Activated CD8-positive, alpha-beta memory T cell treated with anti-CD3 and anti-CD28 coated beads for 4 hours (primary cell): ENCODE results near the gene MBNL1.

Experiments
- DNase-seq, 2 donors: peaks; one replicate each; pipeline ENCODE4 v3.0.0-alpha.2; 2020; ENCODE audit warnings: low read depth in 2 of 2

Gene MBNL1

DNA sequence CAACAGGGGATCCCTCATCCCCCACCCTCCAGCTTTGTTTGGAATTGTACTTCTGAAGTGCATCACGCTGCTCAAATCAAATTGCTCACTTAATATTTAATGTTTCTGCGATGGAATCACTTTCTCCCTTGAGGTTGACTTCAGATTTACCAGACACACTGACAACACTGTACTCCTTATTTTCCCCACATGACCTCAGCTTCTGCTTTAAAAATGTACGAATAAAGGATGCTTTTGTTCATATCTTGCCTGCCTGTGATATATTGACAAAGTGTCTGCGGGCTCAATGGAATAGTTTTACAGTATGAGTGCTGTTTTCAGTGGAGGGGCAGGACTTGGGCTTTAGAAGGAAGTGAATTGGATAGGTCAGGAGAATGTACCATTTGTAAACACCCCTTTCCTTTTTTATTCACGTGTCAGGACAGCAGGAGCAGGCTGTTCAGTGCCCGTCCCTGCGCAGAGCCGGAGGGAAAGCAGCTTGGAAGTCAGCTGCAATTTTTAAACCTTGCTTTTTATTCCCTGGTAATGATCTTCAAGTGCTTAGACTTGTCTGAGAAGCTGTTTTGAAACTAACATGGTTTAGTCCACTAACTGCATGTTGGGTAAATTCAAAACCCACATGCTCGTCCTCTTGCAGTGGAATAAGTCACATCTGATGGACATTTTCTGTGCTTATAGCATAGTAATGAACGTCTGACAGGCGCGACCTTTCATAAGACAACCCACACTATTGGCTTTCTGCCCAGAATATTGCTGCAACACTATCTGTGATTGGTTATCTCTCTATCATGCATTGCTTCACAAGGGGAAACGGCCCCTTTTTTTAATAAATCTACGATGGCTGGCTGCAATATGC lies 29.9 kb downstream of the MBNL1 start:
- peak in 1 of 2 donors; percentile 35 for DNase-seq

DNA sequence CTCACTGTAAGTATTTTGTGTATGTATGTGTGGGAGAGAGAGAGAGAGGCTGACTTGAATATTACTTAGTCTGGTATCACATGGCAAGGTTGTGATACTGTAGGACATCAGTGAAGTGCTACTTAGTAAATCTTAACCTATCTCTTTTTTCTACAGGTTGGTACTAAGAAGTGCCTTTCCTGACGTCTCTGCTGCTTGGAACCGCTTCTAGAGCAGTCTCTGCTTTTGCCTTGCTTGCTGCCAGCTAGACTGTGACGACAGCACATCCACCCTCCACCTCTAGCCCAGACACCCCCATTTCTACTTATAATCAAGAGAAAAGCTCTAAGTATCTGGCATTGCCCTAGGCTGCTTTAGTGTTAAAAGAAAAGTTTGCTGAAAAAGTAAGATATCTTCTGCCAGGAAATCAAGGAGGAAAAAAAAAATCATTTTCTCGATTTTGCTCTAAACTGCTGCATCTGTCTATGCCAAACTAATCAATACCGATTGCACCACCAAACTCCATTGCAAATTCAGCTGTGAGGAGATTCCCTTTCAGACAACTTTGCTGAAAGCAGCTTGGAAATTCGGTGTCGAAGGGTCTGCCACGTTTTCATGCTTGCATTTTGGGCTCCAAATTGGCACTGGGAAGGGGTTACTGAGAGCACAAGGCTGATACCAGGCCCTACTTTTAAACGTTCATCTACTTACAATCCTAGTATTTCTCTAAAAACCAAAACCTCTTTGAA lies 30.7 kb downstream of the MBNL1 start:
- no peak for DNase-seq

DNA sequence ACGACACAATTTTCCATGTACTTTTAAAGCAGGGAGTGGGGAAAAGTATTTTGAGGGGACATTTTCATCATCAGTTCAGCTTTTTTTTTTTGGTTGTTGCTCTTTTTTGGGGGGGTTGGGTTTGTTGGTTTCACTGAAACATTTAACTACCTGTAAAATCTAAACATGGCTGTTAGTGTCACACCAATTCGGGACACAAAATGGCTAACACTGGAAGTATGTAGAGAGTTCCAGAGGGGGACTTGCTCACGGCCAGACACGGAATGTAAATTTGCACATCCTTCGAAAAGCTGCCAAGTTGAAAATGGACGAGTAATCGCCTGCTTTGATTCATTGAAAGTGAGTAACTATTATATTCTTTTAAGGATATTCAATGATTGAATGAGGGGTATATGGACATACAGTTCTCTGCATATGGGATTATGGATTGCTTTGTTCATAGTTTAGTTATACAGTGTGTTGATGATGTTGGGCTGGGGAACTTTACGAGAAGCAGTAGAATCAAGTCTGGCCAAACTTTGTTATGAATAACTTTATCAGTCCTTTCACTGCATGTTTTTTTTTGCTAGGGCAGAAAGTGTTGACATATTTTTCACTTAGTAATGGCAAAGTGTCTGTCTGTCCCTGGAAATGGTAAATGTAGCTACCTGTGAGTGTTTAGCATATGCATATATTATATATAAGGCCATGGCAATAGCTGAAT lies 31.5 kb downstream of the MBNL1 start:
- no peak for DNase-seq

DNA sequence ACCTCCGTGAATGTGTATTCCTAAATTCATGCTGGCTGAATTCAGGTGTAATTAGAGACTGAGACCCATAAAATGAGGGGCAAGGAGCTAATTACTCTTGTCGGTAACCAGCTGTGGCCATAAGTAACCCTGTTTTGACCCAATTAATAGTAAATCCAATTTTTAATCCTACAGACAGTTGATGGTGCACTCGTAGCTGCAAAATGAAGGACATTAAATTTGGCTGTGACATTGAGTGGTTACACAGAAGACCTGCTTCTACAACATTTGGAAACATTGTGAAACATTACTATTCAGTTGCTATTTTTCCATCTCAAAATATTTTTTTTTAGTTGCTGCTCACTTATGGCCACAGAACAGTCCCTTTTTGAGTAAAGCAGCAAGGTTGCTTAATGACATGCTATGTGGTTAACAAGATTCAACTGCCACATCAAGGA lies 33.0 kb downstream of the MBNL1 start:
- no peak for DNase-seq

DNA sequence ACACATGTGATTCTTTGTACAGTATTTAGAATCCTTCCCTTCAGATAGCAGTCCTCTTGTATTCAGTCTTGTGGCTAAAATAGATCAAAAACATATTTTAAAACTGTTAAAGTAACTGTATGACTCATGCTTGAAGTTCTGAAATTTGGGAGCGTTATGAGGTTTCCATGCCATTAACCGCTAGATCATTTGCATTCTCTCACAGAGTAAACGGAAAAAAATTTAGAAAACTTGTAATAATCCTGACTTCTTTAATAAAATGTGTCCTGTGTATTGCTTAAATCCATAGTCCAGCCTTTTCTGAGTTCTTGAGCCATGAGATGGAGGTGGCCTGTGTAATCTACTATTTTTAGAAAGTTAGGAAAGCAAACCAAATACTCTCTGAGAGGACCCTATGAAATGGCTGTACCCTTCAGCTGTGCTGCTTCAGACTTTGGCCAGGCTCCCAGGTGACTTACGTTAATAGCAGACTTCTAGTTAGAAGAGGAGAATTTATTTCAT lies 33.8 kb downstream of the MBNL1 start:
- no peak for DNase-seq

DNA sequence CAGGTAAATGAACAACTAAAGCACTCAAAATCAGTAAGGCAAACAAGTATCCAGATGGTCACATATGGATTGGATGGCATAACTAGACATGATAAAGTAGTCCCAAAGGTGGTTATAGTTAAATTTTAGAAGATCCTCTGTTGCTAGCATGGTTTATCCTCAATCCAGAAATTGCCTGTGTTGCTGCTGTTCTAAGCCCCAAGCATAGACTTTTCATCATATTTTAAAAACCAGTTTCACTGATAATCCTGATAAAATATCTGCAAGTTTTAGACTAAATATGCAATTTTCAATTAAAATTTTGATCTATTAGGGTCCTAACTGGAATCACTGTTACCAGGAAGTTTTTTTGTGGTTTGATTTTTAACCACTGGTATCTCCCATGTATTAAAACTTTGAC lies 35.4 kb downstream of the MBNL1 start:
- no peak for DNase-seq

DNA sequence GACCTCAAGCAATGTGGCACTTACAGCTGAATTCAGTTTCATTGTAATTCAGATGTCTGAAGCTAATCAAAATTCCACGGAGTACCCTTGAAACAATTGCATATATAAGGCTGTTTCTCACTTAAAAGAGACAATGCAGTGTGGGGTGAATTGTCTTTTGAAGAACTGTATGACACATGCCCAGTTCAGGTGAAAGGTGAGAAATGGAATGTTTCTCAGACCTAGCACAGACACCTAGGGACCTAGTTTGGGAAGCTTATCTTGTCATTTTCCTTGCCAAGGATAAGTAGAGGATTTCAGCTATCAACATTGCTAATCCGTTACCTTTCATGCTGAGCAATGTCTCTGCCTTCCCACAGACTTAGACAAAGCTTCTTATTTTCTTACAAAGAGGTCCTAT lies 36.3 kb downstream of the MBNL1 start:
- no peak for DNase-seq

DNA sequence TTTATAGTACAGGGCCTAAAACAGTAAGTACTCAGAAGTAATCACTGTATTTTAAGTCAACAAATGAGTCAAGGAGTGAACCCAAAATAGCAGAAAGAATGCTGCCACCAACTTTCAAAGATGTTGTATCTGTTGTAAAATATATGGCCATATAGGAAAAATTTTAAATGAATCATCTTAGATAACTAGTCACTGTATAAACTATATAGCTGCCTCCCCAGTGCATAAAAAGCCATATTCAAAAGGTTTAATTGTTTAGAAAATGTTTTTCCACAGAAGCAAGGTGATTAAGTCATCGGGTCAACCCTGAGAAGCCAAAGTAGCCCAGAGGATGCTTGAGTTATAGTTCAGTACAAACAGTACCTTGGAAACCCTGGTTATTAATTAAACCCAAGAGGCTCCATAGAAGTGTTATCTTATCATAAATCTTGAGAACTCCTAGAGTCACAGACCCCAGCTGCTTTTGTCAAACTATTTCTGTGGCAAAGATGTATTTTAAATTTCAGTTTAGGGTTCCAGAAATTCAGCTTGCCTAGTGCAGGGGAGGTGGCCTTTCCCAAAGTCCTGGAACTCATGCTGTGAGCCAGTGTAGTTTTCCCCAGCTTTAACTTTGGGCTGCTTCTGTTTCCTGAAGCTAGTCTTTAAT lies 39.2 kb downstream of the MBNL1 start:
- DNase-seq = no peak

DNA sequence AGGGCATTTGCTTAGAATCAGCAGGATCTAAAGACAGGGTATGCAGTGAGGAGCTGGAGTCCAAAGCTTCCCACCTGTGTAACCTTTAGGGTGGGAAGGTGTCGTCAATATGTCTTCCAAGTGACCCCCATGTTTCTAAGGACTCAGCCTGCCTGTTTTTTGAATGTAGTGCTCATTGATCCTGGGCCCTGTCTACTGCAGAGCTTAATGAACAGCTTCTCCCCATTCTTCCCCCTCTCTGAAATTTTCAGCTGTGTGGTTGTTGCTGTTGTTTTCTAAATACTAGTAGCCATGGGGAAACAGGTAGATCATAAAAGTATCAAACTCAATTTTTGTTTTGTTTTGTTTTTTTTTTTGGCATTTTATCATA lies 39.7 kb downstream of the MBNL1 start:
- DNase-seq = no peak

DNA sequence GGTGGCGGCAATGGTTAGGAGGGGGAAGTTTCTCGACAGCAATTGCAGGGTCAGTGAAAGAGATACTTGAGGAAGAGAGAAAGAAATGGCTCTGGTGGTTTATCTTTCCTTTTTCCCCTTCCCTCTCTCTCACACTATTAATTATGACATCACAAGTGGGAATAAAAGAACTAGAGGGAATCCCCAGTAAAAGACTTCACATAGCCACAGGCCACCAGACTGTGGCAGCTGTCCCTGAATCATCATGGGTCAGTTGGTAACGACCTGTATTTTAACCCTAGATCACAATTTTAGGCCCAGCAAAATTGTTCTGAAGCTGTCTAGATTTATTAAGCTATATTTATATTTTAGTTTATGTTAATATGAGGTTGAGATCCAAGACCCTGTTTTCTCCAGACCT lies 40.3 kb downstream of the MBNL1 start:
- no peak for DNase-seq

DNA sequence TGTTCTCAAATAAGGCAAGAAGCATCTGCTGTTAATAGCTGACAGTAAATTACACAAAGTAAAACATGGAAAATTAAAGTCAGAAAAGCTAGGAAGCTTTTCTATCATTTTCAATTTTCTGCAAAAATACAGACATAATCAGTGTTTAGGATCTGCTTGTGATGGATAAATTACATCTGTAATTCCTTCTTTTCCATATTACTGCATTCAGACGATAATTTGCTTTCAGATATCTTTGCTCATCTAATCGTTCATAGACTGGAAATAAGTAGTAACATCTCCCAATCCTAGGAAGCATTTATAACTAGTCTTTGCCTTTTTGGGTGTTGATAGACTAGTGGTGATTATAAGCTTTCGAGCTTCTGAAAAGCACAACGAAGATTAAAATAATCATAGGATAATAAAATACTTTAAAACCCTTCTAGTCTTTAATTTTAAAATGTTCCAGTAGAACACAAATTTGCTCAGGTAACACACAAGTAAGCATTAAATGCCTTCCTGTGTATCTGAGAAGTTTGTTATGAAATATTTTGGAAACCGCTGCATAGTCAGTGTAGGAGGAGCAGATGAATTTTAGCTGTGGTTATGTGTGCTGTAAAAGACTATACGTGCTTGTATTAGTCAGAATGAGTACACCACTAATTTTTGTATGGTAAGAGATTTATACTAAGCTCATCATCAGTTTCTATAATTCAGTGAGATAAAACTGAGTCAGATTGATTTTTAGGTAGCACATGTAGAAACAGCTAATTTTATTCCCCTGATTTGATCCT lies 41.0 kb downstream of the MBNL1 start:
- no peak for DNase-seq

DNA sequence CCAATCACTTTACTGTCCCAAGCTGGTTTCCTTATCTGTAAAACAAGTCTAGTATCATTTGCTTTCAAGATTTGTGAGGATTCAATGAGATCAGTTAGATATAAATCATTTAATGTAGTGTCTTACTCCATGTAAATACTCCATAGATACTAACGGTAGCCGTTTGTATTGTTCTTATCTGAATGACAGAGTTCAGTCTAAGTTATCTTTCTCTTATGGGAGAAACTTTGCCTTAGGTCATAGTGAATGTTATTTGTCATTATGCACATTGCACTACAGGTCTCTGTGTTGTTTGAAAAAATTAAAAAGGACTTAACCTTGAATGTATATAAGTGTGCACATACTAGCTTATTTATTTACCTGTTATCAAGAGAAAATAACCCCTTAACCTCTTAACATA lies 44.7 kb downstream of the MBNL1 start:
- no peak for DNase-seq

DNA sequence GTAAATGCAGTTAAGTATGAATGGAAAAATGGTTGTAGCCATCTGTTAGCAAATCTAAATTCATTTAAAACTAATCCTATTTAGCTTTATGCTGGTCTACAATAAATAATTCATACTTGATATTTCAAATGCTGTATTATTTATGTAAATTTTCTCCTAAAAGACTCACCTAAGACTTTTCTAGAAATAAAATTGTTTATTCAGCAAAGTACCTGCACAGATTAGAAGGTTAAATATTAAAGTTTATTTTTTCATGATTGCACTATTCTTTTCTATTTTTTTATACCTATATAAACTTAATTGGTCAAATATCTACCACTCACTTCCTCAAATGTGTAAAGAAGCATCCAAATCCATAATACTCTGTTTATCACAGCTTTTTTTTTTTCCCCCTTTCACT lies 45.2 kb downstream of the MBNL1 start:
- no peak for DNase-seq

DNA sequence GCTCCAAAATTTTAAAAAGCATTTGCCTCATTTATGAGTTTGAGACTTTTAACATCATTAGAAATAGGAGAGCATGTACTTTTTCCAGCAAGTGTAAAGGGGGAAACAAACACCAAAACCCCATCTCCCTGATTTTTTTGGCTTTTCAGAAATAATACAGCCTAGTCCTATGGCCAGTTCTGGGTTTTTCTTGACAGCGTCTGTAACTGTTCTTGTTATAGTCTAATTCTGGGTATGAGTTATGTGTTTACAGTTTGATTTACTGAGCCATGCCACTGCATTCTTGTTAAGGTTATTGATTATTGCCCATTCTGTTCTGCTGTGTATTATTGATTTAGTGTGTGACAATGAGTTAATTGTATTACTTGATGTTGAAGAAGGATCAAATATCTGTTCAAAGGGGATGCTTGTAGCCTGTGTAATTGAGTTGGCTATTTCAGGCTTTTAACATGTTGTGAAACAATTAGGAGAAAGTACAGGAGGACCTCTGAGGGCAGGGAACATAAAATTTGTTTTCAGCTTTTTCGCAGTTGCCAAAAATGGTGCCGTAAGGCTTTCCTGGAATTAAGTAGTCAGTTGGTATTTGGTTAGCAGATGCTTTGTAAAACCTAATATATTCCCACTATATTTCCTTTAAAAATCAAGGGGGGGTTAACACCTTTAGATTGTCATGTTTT lies 46.1 kb downstream of the MBNL1 start:
- DNase-seq = no peak

DNA sequence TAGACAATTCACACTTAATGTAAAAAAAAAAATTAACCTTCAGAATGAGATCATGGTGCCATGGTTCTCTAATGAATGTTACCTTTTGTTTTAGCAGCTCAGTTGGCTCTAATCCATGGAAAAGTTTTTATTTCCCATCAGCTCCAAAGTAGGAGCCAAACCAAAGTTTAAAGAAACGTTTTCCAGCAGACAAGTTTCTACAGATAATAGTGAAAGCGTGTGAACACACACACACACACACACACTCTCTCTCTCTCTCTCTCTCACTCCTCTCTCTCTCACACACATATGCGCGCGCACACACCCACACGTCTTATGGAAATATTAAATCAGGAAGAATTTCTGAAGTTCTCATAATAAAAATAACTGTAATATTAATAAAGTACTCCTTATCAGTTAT lies 46.9 kb downstream of the MBNL1 start:
- DNase-seq = no peak

DNA sequence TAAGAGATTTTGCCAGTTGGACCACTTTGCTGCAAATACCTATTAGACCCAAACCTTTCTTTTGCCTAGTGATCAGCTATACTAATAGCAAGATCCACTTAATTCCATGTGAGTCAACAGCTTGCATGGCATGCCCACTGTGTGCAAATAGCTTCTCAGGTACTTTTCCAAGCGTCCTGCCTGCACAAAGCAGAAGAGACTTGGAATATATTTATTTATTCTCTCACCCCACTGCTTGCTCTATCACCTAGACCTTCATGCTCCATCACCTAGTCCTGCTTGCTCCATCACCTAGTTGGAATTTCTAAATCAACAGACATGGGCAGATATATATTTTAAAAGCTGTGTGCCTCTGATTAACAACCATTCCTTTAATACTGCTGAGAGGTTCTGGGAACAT lies 47.6 kb downstream of the MBNL1 start:
- no peak for DNase-seq

DNA sequence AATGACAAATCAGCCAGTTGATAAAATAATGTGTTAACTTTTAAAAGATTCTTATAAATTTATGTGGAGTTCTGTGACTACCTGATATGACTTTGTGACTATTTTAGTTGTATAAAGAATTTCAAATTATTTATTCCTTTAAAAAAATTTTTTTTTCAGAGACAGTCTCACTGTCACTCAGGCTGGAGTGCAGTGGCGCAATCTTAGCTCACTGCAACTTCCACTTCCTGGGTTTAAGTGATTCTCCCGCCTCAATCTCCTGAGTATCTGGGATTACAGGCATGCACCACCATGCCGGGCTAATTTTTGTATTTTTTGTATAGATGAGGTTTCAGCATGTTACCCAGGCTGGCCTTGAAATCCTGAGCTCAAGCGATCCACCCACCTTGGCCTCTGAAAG lies 48.5 kb downstream of the MBNL1 start:
- no peak for DNase-seq

DNA sequence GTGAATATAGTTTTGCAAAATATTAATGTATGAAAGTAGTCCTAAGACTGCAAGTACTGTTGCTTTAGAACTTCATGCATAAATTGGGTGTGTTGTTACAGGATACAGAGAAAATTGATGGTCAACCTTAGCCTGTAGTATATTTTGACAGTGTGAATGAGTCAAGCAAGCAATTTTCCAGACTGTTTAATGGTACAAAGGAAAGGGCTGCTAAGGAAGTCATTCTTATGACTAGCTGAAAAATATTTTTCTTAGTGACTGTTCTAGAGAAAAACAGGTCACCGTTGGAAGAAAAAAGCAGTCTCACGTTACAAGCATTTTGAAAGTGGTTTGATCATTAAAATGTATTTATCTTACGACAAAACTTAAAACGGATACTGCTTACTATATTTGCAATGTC lies 49.2 kb downstream of the MBNL1 start:
- no peak for DNase-seq

DNA sequence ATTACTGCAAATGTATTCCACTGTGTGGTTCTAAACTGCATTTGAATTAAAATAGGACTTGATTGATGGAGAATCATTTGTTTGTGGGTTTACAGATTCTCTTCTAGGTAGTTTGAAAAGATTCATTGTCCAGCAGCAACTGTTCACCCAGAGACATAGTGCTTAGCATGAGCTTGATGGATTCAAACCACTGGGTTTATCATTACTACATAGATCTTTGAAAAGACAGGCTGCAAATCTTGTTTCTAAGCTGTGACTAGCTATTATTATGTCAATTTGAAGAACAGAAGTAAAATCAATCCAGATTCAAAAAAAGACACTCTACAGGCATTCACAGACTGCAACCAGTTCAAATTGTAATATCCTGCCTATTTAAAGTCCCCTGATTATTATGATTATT lies 49.8 kb downstream of the MBNL1 start:
- DNase-seq = no peak

DNA sequence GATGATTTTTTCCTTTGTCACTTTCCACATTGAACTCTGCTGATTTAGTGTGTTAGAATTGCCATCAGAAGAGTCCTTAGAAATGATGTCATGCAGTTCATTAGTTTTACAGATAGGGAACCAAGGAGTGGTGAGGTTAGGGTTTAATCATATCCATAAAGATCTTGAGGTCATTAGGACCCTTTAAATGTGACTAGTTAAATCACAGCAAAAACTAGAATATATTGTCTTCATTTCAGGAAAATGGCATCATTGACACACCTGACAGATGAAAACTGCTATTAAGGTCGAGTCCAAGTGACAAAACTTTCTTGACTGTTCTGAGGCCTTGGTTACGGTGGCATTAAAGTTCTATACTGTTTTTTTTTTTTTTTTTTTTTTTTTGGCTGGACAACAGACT lies 50.5 kb downstream of the MBNL1 start:
- no peak for DNase-seq
